Right lobe of liver (tissue), 6 donors: ENCODE data around the gene FTSJ3. TPM values are rescaled to one million over a fixed set of nuclear protein-coding genes. Genes with fewer than 3 reads are reported as not detected.

Experiments used
- ATAC-seq, 4 donors: fragments of 200-7000 bp; cut with Tn5 transposase; one replicate each; pipeline ENCODE4 v1.9.1; 2020; ENCODE audit warnings: mild to moderate bottlenecking in 4 of 4, moderate library complexity in 4 of 4
- DNase-seq, 3 donors: peaks; one replicate each; pipeline ENCODE4 v3.0.0-alpha.2; 2020
- H3K27ac ChIP-seq, 3 donors: fragments of 200-600 bp; one replicate each; pipeline ENCODE4 v1.8.0; 2022
- H3K27me3 ChIP-seq, 2 donors: fragments of 200-600 bp; one replicate each; pipeline ENCODE4 v1.8.0; 2022
- H3K36me3 ChIP-seq, 4 donors: fragments of 200-600 bp; sonication (generic) in 1 of 4; one replicate each; pipeline versions ENCODE4 v1.5.1 to v1.8.0; 2017 to 2022; ENCODE audit warnings: control low read depth in 1 of 4
- H3K4me1 ChIP-seq, 4 donors: fragments of 200-600 bp; sonication (generic) in 1 of 4; one replicate each; pipeline versions ENCODE4 v1.5.1 to v1.8.0; 2017 to 2022; ENCODE audit warnings: control low read depth in 1 of 4
- H3K4me3 ChIP-seq, 3 donors: fragments of 200-600 bp; one replicate each; pipeline ENCODE4 v1.8.0; 2022
- H3K9me3 ChIP-seq, 4 donors: fragments of 200-600 bp; sonication (generic) in 1 of 4; one replicate each; pipeline versions ENCODE4 v1.5.1 to v1.8.0; 2017 to 2022; ENCODE audit warnings: control low read depth in 1 of 4
- POLR2A ChIP-seq: fragments of 450-650 bp; IDR thresholded peaks from one replicate; pipeline ENCODE4 v1.6.1; 2017; ENCODE audit warnings: antibody characterized with exemption, mild to moderate bottlenecking
- WGBS: methylation state at CpG from one replicate; pipeline ENCODE4 v1.1.6; 2018; ENCODE audit warnings: low coverage, low lambda C conversion rate; ENCODE audit not compliant: insufficient coverage; ENCODE audit errors: missing lambda C conversion rate; 5-methylcytosine and 5-hydroxymethylcytosine counted together
- intact Hi-C, 2 donors: fragments of 100-400 bp; cut with DNase I; formaldehyde crosslinking; loops; one replicate each; pipeline versions ENCODE4 v1.11.2 to v1.14.1; 2022
- total RNA-seq, 6 experiments: library from RNA; depleted of rRNA in 2 of 6; stranded (reverse); fragments of >200 nt in 2 of 6; fragmentation: NEBNext Ultra II Directional in 3 of 6; extraction: Animal tissue kit (Norgen Biotek cat#: 25700) in 3 of 6; gene quantifications; one replicate each; pipeline versions ENCODE4 v1.1.0 to v1.2.4, GENCODE V29; 2016 to 2023
- TF ChIP-seq, protein P1 (sequence below), 4 donors: fragments of 200-600 bp in 3 of 4; fragments of 450-650 bp in 1 of 4; IDR thresholded peaks; one replicate each; pipeline versions ENCODE4 v1.5.1 to v1.8.0; 2016 to 2022; ENCODE audit warnings: antibody characterized with exemption in 4 of 4, mild to moderate bottlenecking in 2 of 4
- donor health status: DM: no; HTN: yes; CAD: no.
- donor health status: DM: no; HTN: no; CAD: no.
- donor health status: DM: no; HTN: no; CAD: no.
- donor health status: DM: no; HTN: yes; CAD: no.
- donor health status: DM: no; HTN: yes; CAD: no.

FTSJ3 gene
- total RNA-seq, 6 experiments from 2014 or later, result 12.9 to 25.9 (median 19.0) TPM

DNA sequence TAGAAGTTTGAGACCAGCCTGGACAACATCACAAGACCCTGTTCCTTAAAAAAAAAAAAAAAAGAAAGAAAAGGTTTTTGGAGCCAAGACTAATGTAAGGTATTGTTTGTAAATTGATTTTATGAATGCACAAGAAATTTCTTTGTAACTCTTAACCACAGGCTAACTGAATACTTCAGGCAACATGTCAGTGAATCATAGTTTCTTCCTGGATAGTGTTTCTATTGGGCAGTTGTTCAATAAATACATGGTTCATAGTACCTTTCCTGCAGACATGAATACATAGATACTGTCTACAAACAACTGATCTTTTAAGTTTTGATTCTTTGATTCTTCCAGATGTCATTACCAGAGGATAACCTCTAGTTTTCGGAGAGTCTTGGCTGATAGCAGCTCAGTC is 41.9 kb downstream of the FTSJ3 start:
- TF ChIP-seq, protein P1, sequence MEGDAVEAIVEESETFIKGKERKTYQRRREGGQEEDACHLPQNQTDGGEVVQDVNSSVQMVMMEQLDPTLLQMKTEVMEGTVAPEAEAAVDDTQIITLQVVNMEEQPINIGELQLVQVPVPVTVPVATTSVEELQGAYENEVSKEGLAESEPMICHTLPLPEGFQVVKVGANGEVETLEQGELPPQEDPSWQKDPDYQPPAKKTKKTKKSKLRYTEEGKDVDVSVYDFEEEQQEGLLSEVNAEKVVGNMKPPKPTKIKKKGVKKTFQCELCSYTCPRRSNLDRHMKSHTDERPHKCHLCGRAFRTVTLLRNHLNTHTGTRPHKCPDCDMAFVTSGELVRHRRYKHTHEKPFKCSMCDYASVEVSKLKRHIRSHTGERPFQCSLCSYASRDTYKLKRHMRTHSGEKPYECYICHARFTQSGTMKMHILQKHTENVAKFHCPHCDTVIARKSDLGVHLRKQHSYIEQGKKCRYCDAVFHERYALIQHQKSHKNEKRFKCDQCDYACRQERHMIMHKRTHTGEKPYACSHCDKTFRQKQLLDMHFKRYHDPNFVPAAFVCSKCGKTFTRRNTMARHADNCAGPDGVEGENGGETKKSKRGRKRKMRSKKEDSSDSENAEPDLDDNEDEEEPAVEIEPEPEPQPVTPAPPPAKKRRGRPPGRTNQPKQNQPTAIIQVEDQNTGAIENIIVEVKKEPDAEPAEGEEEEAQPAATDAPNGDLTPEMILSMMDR (IDR thresholded peaks at IDR 0.05), result no peak
- no peak for TF ChIP-seq POLR2A
- Histone ChIP-seq H3K36me3 (peaks cover 0 to 41% (median 12%) of the 10 kb centered on the region in 4 donors), H3K9me3 (no peaks in the 10 kb centered on the region), H3K4me3 (no peak overlapping the region), H3K27me3 (no peaks in the 10 kb centered on the region), H3K27ac (no peak overlapping the region), H3K4me1 (peaks cover 0 to 2% (median 0%) of the 10 kb centered on the region in 4 donors)
- DNase-seq (no peak), ATAC-seq (no peak)
- WGBS, result 100% methylated on average over 1 of the region's 1 CpG
- intact Hi-C loops, result no loop called here

DNA sequence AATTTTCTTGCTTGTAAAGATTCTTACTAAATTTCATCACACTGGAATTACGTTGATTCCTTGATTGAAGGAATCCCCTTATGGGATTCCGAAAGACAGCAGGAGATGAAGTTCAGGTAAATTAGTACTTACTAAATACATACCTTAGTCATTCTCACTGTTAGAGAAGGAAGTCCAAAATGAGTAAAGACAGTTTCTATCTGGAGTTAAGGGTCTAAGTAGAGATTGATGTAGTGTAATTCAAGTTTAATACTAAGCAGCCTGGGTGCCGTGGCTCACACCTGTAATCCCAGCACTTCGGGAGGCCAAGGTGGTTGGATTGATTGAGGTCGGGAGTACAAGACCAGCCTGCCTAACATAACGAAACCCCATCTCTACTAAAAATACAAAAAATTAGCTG is 43.9 kb downstream of the FTSJ3 start:
- no peak for DNase-seq
- H3K36me3 ChIP-seq, result peaks cover 0 to 23% (median 6%) of the 10 kb centered on the region in 4 donors
- intact Hi-C loops, result no loop called here
- TF ChIP-seq, protein P1 (IDR thresholded peaks at IDR 0.05), result no peak
- no peak overlapping the region for H3K27ac ChIP-seq
- WGBS, result 70% methylated on average over 6 of the region's 6 CpGs
- no peaks in the 10 kb centered on the region for H3K27me3 ChIP-seq
- peaks cover 0 to 6% (median 0%) of the 10 kb centered on the region in 4 donors for H3K4me1 ChIP-seq
- no peaks in the 10 kb centered on the region for H3K9me3 ChIP-seq
- no peak overlapping the region for H3K4me3 ChIP-seq
- no peak for ATAC-seq

DNA sequence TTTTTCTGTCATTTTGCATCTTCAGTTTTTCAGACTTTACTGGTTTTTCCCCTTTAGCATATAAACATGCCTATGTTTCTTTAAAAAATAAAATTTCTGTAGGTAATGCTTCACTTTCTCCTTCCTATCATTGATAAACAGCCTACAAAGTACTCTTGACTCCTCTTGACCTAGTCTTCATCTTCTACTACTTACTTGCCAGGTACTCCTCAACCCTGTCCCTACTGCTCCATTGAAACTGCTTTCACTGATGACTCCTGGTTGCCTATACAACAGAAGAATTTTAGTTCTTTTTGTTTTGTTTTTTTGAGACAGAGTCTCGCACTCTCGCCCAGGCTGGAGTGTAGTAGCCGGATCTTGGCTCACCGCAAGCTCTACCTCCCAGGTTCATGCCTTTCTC is 46.5 kb downstream of the FTSJ3 start:
- H3K36me3 ChIP-seq, result peaks cover 0 to 13% (median 3%) of the 10 kb centered on the region in 4 donors
- intact Hi-C loops, result no loop called here
- 96% methylated on average over 4 of the region's 4 CpGs for WGBS
- ATAC-seq, result no peak
- H3K4me3 ChIP-seq, result no peak overlapping the region
- no peak for TF ChIP-seq POLR2A
- TF ChIP-seq, protein P1 (IDR thresholded peaks at IDR 0.05), result no peak
- no peaks in the 10 kb centered on the region for H3K9me3 ChIP-seq
- H3K4me1 ChIP-seq, result peaks cover 0 to 9% (median under 1%) of the 10 kb centered on the region in 4 donors
- no peak overlapping the region for H3K27ac ChIP-seq
- no peak for DNase-seq
- no peaks in the 10 kb centered on the region for H3K27me3 ChIP-seq

DNA sequence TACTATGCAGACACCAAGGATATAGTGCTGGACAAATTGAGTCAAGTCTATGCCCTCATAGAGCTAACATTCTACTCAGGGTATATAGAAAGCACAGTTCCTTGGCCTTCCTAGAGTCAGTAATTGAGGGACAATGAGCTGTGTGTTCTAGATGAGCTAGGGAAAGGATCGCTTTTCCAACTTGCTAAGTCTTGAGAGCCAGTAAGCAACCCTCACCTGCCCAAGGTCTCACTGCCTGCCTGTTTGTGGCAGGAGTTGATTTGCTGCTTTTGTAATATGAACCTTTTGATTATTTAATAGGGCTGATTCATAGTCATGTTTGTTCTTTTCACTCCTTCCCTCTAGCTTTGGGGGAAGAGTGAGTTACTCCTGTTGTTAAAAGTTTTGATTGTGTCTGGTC is 47.0 kb downstream of the FTSJ3 start:
- WGBS, result 89% methylated on average over 1 of the region's 1 CpG
- Histone ChIP-seq H3K27me3 (no peaks in the 10 kb centered on the region), H3K4me3 (no peak overlapping the region), H3K36me3 (peaks cover 0 to 13% (median 3%) of the 10 kb centered on the region in 4 donors), H3K4me1 (peaks cover 0 to 13% (median 3%) of the 10 kb centered on the region in 4 donors), H3K27ac (no peak overlapping the region), H3K9me3 (no peaks in the 10 kb centered on the region)
- intact Hi-C loops, result no loop called here
- ATAC-seq (peak in 1 of 4 donors; percentile 82), DNase-seq (no peak)
- TF ChIP-seq, protein P1 (IDR thresholded peaks at IDR 0.05), result no peak
- TF ChIP-seq POLR2A, result no peak

DNA sequence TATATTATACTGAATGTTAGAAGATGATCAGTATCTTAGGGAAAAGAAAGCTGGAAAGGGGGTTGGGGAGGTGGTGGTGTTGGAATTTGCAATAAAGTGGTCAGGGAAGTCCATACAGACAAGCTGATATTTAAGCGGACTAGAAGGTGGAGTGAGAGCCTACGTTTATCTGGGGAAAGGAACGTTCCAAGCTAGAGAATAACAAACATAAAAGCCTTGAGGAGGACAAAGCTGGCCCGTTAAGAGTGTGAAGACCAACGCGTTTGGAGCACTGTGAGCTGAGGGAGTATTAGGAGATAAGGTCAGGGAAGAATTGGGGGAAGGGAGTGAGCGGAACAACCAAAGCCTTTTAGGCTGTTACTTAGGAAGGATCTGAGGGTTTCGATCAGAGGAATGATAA is 52.0 kb downstream of the FTSJ3 start:
- no peak for DNase-seq
- no peak for ATAC-seq
- TF ChIP-seq, protein P1 (IDR thresholded peaks at IDR 0.05), result no peak
- TF ChIP-seq POLR2A, result no peak
- Histone ChIP-seq H3K9me3 (no peaks in the 10 kb centered on the region), H3K4me1 (peaks cover 0 to 34% (median 6%) of the 10 kb centered on the region in 4 donors), H3K36me3 (peaks cover 0 to 11% (median 3%) of the 10 kb centered on the region in 4 donors), H3K27ac (no peak overlapping the region), H3K4me3 (peak overlapping the region; percentile 74 to 92 (median 81)), H3K27me3 (no peaks in the 10 kb centered on the region)
- intact Hi-C loops, result no loop called here
- WGBS, result 24% methylated on average over 8 of the region's 8 CpGs
